ENCODE measurements around the gene ASTN2.

ASTN2 gene

GRCh38 chr9:117184173-117184572 is 230.7 kb downstream of the ASTN2 start:
- in situ Hi-C loops (cut with MboI; ENCODE audit: low sequenced_read_pairs), result no loop called here

GRCh38 chr9:117182046-117182445 is 232.8 kb downstream of the ASTN2 start:
- in situ Hi-C loops (cut with MboI; ENCODE audit: low sequenced_read_pairs), result no loop called here

- in situ Hi-C loops (cut with MboI; ENCODE audit: low sequenced_read_pairs), result no loop called here
These were observed 233.9 kb downstream of the ASTN2 start for GRCh38 chr9:117180896-117181445.

GRCh38 chr9:117178596-117179375 is 236.1 kb downstream of the ASTN2 start:
- in situ Hi-C loops (cut with MboI; ENCODE audit: low sequenced_read_pairs), result no loop called here

- in situ Hi-C loops (cut with MboI; ENCODE audit: low sequenced_read_pairs), result no loop called here
These were observed 244.3 kb downstream of the ASTN2 start for GRCh38 chr9:117170567-117170966.

GRCh38 chr9:117169089-117169621 is 245.7 kb downstream of the ASTN2 start:
- in situ Hi-C loops (cut with MboI; ENCODE audit: low sequenced_read_pairs), result no loop called here

GRCh38 chr9:117164512-117164911 is 250.3 kb downstream of the ASTN2 start:
- in situ Hi-C loops (cut with MboI; ENCODE audit: low sequenced_read_pairs), result no loop called here

GRCh38 chr9:117160254-117160653 is 254.6 kb downstream of the ASTN2 start:
- in situ Hi-C loops (cut with MboI; ENCODE audit: low sequenced_read_pairs), result no loop called here

- in situ Hi-C loops (cut with MboI; ENCODE audit: low sequenced_read_pairs), result no loop called here
These were observed 257.9 kb downstream of the ASTN2 start for GRCh38 chr9:117156771-117157535.

GRCh38 chr9:117156144-117156688 is 258.6 kb downstream of the ASTN2 start:
- in situ Hi-C loops (cut with MboI; ENCODE audit: low sequenced_read_pairs), result no loop called here

- in situ Hi-C loops (cut with MboI; ENCODE audit: low sequenced_read_pairs), result no loop called here
These were observed 261.8 kb downstream of the ASTN2 start for GRCh38 chr9:117153021-117153420.

GRCh38 chr9:117151716-117152115 is 263.1 kb downstream of the ASTN2 start:
- in situ Hi-C loops (cut with MboI; ENCODE audit: low sequenced_read_pairs), result no loop called here

GRCh38 chr9:117149996-117150395 is 264.9 kb downstream of the ASTN2 start:
- in situ Hi-C loops (cut with MboI; ENCODE audit: low sequenced_read_pairs), result no loop called here

GRCh38 chr9:117145811-117146490 is 268.9 kb downstream of the ASTN2 start:
- in situ Hi-C loops (cut with MboI; ENCODE audit: low sequenced_read_pairs), result no loop called here

GRCh38 chr9:117145081-117145480 is 269.8 kb downstream of the ASTN2 start:
- in situ Hi-C loops (cut with MboI; ENCODE audit: low sequenced_read_pairs), result no loop called here

- in situ Hi-C loops (cut with MboI; ENCODE audit: low sequenced_read_pairs), result no loop called here
These were observed 276.6 kb downstream of the ASTN2 start for GRCh38 chr9:117138231-117138630.

- in situ Hi-C loops (cut with MboI; ENCODE audit: low sequenced_read_pairs), result no loop called here
These were observed 278.4 kb downstream of the ASTN2 start for GRCh38 chr9:117136461-117136860.

GRCh38 chr9:117135501-117136098 is 279.3 kb downstream of the ASTN2 start:
- in situ Hi-C loops (cut with MboI; ENCODE audit: low sequenced_read_pairs), result no loop called here

- in situ Hi-C loops (cut with MboI; ENCODE audit: low sequenced_read_pairs), result no loop called here
These were observed 279.9 kb downstream of the ASTN2 start for GRCh38 chr9:117134826-117135500.

- in situ Hi-C loops (cut with MboI; ENCODE audit: low sequenced_read_pairs), result no loop called here
These were observed 288.0 kb downstream of the ASTN2 start for GRCh38 chr9:117126871-117127270.

Data from HL-60/S4 (cell line).